Gastrocnemius medialis (tissue), 4 donors: ENCODE data around the gene RIMS3. TPM values are rescaled to one million over a fixed set of nuclear protein-coding genes. Genes with fewer than 3 reads are reported as not detected.

ENCODE experiments used
- ATAC-seq, 2 donors: fragments of 150-250 bp; one replicate each; pipeline ENCODE4 v1.9.1; 2016
- DNase-seq, 2 donors: peaks; one replicate each; pipeline ENCODE4 v3.0.0-alpha.2; 2019
- H3K27ac ChIP-seq, 4 donors: fragments of 200-600 bp; sonication (generic); 1 replicate in 1 of 4; 2 replicates in 3 of 4; pipeline ENCODE4 v1.5.1; 2016 to 2018; ENCODE audit warnings: mild to moderate bottlenecking in 2 of 4, moderate library complexity in 1 of 4
- H3K27me3 ChIP-seq, 3 donors: fragments of 200-600 bp; sonication (generic) in 2 of 3; 1 replicate in 1 of 3; 2 replicates in 2 of 3; pipeline versions ENCODE4 v1.5.1 to v1.6.0; 2016 to 2019; ENCODE audit warnings: mild to moderate bottlenecking in 1 of 3, moderate library complexity in 1 of 3
- H3K36me3 ChIP-seq, 2 donors: fragments of 200-600 bp; sonication (generic) in 1 of 2; one replicate each; pipeline ENCODE4 v1.5.1; 2017 to 2018
- H3K4me1 ChIP-seq, 2 donors: fragments of 200-600 bp; sonication (generic) in 1 of 2; one replicate each; pipeline ENCODE4 v1.5.1; 2016 to 2017; ENCODE audit warnings: mild to moderate bottlenecking in 2 of 2
- H3K4me3 ChIP-seq, 4 donors: fragments of 200-600 bp; sonication (generic) in 3 of 4; 1 replicate in 1 of 4; 2 replicates in 3 of 4; pipeline ENCODE4 v1.5.1; 2016 to 2019; ENCODE audit warnings: mild to moderate bottlenecking in 2 of 4
- H3K9me3 ChIP-seq, 3 donors: fragments of 200-600 bp; sonication (generic) in 2 of 3; 1 replicate in 1 of 3; 2 replicates in 2 of 3; pipeline ENCODE4 v1.5.1; 2016 to 2019
- POLR2A ChIP-seq, 2 donors: fragments of 450-650 bp; IDR thresholded peaks; one replicate each; pipeline ENCODE4 v1.6.1; 2017; ENCODE audit warnings: antibody characterized with exemption in 2 of 2, mild to moderate bottlenecking in 2 of 2, moderate library complexity in 2 of 2
- in situ Hi-C, 4 donors: fragments of 200-750 bp; cut with MboI; loops; one replicate each; pipeline versions ENCODE4 v1.15.0 to v1.8.0; 2017; ENCODE audit warnings: low sequenced_read_pairs in 4 of 4
- intact Hi-C: fragments of 100-400 bp; cut with DNase I; formaldehyde crosslinking; loops from one replicate; pipeline ENCODE4 v1.15.1; 2023; ENCODE audit warnings: low total_unique reads
- total RNA-seq, 4 donors: library from RNA; depleted of rRNA; stranded (reverse); fragments of >200 nt; gene quantifications; one replicate each; pipeline versions ENCODE4 v1.1.0 to v1.2.3, GENCODE V29; 2016
- TF ChIP-seq, protein P1 (sequence below), 5 experiments: fragments of 450-650 bp in 3 of 5; fragments of 200-600 bp in 2 of 5; sonication (generic) in 2 of 5; IDR thresholded peaks in 4 of 5; conservative IDR thresholded peaks in 1 of 5; 1 replicate in 4 of 5; 2 replicates in 1 of 5; pipeline ENCODE4 v1.5.1; 2016 to 2019; ENCODE audit warnings: antibody characterized with exemption in 5 of 5, mild to moderate bottlenecking in 3 of 5, moderate library complexity in 3 of 5

Gene RIMS3
- total RNA-seq, 4 donors from 2014 or later = 0.31 to 0.67 (median 0.44) TPM

- DNase-seq (no peak), ATAC-seq (peak; percentile 52 to 59)
- in situ Hi-C loops (no loop called here), intact Hi-C loops (no loop called here)
- H3K27ac ChIP-seq = peak overlapping the region; percentile 82 to 91 (median 90)
- no peaks in the 10 kb centered on the region for H3K27me3 ChIP-seq
- no peaks in the 10 kb centered on the region for H3K9me3 ChIP-seq
- H3K36me3 ChIP-seq = no peaks in the 10 kb centered on the region
- H3K4me3 ChIP-seq = peak overlapping the region; percentile 56 to 63 (median 62)
- no peak for TF ChIP-seq POLR2A (IDR thresholded peaks at IDR 0.05)
- TF ChIP-seq, protein P1, sequence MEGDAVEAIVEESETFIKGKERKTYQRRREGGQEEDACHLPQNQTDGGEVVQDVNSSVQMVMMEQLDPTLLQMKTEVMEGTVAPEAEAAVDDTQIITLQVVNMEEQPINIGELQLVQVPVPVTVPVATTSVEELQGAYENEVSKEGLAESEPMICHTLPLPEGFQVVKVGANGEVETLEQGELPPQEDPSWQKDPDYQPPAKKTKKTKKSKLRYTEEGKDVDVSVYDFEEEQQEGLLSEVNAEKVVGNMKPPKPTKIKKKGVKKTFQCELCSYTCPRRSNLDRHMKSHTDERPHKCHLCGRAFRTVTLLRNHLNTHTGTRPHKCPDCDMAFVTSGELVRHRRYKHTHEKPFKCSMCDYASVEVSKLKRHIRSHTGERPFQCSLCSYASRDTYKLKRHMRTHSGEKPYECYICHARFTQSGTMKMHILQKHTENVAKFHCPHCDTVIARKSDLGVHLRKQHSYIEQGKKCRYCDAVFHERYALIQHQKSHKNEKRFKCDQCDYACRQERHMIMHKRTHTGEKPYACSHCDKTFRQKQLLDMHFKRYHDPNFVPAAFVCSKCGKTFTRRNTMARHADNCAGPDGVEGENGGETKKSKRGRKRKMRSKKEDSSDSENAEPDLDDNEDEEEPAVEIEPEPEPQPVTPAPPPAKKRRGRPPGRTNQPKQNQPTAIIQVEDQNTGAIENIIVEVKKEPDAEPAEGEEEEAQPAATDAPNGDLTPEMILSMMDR (IDR thresholded peaks at IDR 0.05 in 4 of 5, conservative IDR thresholded peaks at IDR 0.05 in 1 of 5) = no peak
- peaks cover 81 to 86% of the 10 kb centered on the region in 2 donors for H3K4me1 ChIP-seq
Measured at GRCh38 chr1:40711465-40712404, 46.3 kb upstream of the RIMS3 start.

- Histone ChIP-seq H3K4me1 (peaks cover 72 to 76% of the 10 kb centered on the region in 2 donors), H3K4me3 (peak overlapping the region; percentile 56 to 63 (median 62)), H3K9me3 (no peaks in the 10 kb centered on the region), H3K27ac (peak overlapping the region; percentile 82 to 91 (median 90)), H3K36me3 (no peaks in the 10 kb centered on the region), H3K27me3 (no peaks in the 10 kb centered on the region)
- in situ Hi-C loops = no loop called here
- ATAC-seq = no peak
- intact Hi-C loops = no loop called here
- DNase-seq = no peak
- TF ChIP-seq, protein P1 (IDR thresholded peaks at IDR 0.05 in 4 of 5, conservative IDR thresholded peaks at IDR 0.05 in 1 of 5) = no peak
- TF ChIP-seq POLR2A (IDR thresholded peaks at IDR 0.05) = no peak
Measured at GRCh38 chr1:40710581-40711315, 45.3 kb upstream of the RIMS3 start.

- in situ Hi-C loops = no loop called here
- intact Hi-C loops = loop anchor here (1.0 kb wide), 1 partner anchor 19 kb away; the partner anchor contains the start of gene NFYC
- H3K4me1 ChIP-seq = peaks cover 67 to 73% of the 10 kb centered on the region in 2 donors
Measured at GRCh38 chr1:40709802-40710278, 44.4 kb upstream of the RIMS3 start.

GRCh38 chr1:40709100-40709801 is 43.8 kb upstream of the RIMS3 start:
- TF ChIP-seq, protein P1 (IDR thresholded peaks at IDR 0.05 in 4 of 5, conservative IDR thresholded peaks at IDR 0.05 in 1 of 5) = no peak
- TF ChIP-seq POLR2A (IDR thresholded peaks at IDR 0.05) = peak in 1 of 2 donors; percentile 23
- Histone ChIP-seq H3K27ac (peak overlapping the region; percentile 82 to 91 (median 90)), H3K4me3 (peak overlapping the region; percentile 56 to 63 (median 62)), H3K4me1 (peaks cover 67 to 73% of the 10 kb centered on the region in 2 donors), H3K36me3 (no peaks in the 10 kb centered on the region), H3K27me3 (no peaks in the 10 kb centered on the region), H3K9me3 (no peaks in the 10 kb centered on the region)
- peak; percentile 93 to 98 for ATAC-seq
- intact Hi-C loops (loop anchor here (1.0 kb wide), 1 partner anchor 18 kb away; the partner anchor contains the start of gene NFYC), in situ Hi-C loops (no loop called here)
- DNase-seq = peak; percentile 84 to 88

More at GRCh38 chr1:40709802-40710278, 44.4 kb upstream of the RIMS3 start:
- ATAC-seq (no peak), DNase-seq (no peak)
- TF ChIP-seq, protein P1 (IDR thresholded peaks at IDR 0.05 in 4 of 5, conservative IDR thresholded peaks at IDR 0.05 in 1 of 5) = no peak
- TF ChIP-seq POLR2A (IDR thresholded peaks at IDR 0.05) = no peak
- no peaks in the 10 kb centered on the region for H3K36me3 ChIP-seq
- H3K9me3 ChIP-seq = no peaks in the 10 kb centered on the region
- peak overlapping the region; percentile 56 to 63 (median 62) for H3K4me3 ChIP-seq
- H3K27me3 ChIP-seq = no peaks in the 10 kb centered on the region
- H3K27ac ChIP-seq = peak overlapping the region; percentile 82 to 91 (median 90)
